Transverse colon (tissue), 4 donors: Measurements from ENCODE around the gene NFKB1.

Experiments
- CTCF ChIP-seq, 5 experiments: fragments of 200-600 bp in 3 of 5; fragments of 450-650 bp in 2 of 5; sonication (generic) in 3 of 5; IDR thresholded peaks; 1 replicate in 2 of 5; 2 replicates in 3 of 5; pipeline ENCODE4 v1.5.1; 2016 to 2017; ENCODE audit warnings: antibody characterized with exemption in 5 of 5, inconsistent platforms in 3 of 5, mild to moderate bottlenecking in 2 of 5, moderate library complexity in 1 of 5
- EP300 ChIP-seq: sonication (generic); formaldehyde crosslinking; IDR thresholded peaks from one replicate; pipeline ENCODE4 v1.6.1; 2017; ENCODE audit warnings: antibody characterized with exemption, low read depth
- POLR2AphosphoS5 ChIP-seq, 3 donors: sonication (generic); formaldehyde crosslinking; IDR thresholded peaks; one replicate each; pipeline ENCODE4 v1.6.1; 2016; ENCODE audit warnings: antibody characterized with exemption in 3 of 3

- no peak for TF ChIP-seq CTCF (IDR thresholded peaks at IDR 0.05)
- no peak for TF ChIP-seq EP300
- no peak for TF ChIP-seq POLR2AphosphoS5 (IDR thresholded peaks at IDR 0.05)
Observed at GRCh38 chr4:102596532-102596931, 95.4 kb downstream of the NFKB1 start.
